H9 (cell line): Measurements from ENCODE around the gene NSL1. TPM values are rescaled to one million over a fixed set of nuclear protein-coding genes. Genes with fewer than 3 reads are reported as not detected.

ENCODE experiments used
- DNase-seq: peaks from one replicate; pipeline ENCODE4 v3.0.0-alpha.2; 2017
- H2AFZ ChIP-seq: one replicate; pipeline ENCODE4 v1.6.1; 2013; ENCODE audit warnings: mild to moderate bottlenecking, low read length, control low read depth, moderate library complexity
- H2AK5ac ChIP-seq: 2 replicates; pipeline ENCODE4 v1.6.1; 2013; ENCODE audit warnings: low read length, control low read depth, mixed read lengths; ENCODE audit not compliant: insufficient read length
- H2BK120ac ChIP-seq: one replicate; pipeline ENCODE4 v1.6.1; 2013; ENCODE audit warnings: low read depth, mild to moderate bottlenecking, low read length, control low read depth, inconsistent platforms; ENCODE audit not compliant: poor library complexity, severe bottlenecking
- H2BK12ac ChIP-seq: 2 replicates; pipeline ENCODE4 v1.6.1; 2013; ENCODE audit warnings: low read length, control low read depth, mixed read lengths, low read depth; ENCODE audit not compliant: insufficient read length
- H2BK15ac ChIP-seq: 2 replicates; pipeline ENCODE4 v1.6.1; 2013; ENCODE audit warnings: low read depth, low read length, control low read depth
- H2BK20ac ChIP-seq: one replicate; pipeline ENCODE4 v1.6.1; 2013; ENCODE audit warnings: low read depth, mild to moderate bottlenecking, low read length, control low read depth, inconsistent platforms; ENCODE audit not compliant: poor library complexity, severe bottlenecking
- H2BK5ac ChIP-seq: 2 replicates; pipeline ENCODE4 v1.6.1; 2013; ENCODE audit warnings: low read length, control low read depth, mixed read lengths; ENCODE audit not compliant: insufficient read length
- H3K14ac ChIP-seq: 2 replicates; pipeline ENCODE4 v1.6.1; 2013; ENCODE audit warnings: low read length, control low read depth; ENCODE audit not compliant: insufficient read depth
- H3K18ac ChIP-seq: 2 replicates; pipeline ENCODE4 v1.6.1; 2013; ENCODE audit warnings: low read depth, mild to moderate bottlenecking, mixed read lengths, low read length, control low read depth; ENCODE audit not compliant: insufficient read length
- H3K23ac ChIP-seq: 2 replicates; pipeline ENCODE4 v1.6.1; 2013; ENCODE audit warnings: low read length, control low read depth, mixed read lengths, low read depth; ENCODE audit not compliant: insufficient read length
- H3K23me2 ChIP-seq: 2 replicates; pipeline ENCODE4 v1.6.1; 2013; ENCODE audit warnings: low read depth, mild to moderate bottlenecking, mixed read lengths, low read length, control low read depth; ENCODE audit not compliant: insufficient read length, poor library complexity, severe bottlenecking
- H3K27ac ChIP-seq: 2 replicates; pipeline ENCODE4 v1.5.1; 2013; ENCODE audit warnings: low read length, control low read depth, mixed read lengths, low read depth; ENCODE audit not compliant: insufficient read length
- H3K27me3 ChIP-seq: 2 replicates; pipeline ENCODE4 v1.6.1; 2013; ENCODE audit warnings: low read length, control low read depth, inconsistent platforms; ENCODE audit not compliant: insufficient read depth
- H3K4ac ChIP-seq: 2 replicates; pipeline ENCODE4 v1.6.1; 2013; ENCODE audit warnings: low read depth, mild to moderate bottlenecking, control low read depth, inconsistent platforms, low read length, moderate library complexity
- H3K4me1 ChIP-seq: 2 replicates; pipeline ENCODE4 v1.6.1; 2013; ENCODE audit warnings: low read length, control low read depth, inconsistent platforms; ENCODE audit not compliant: insufficient read depth
- H3K4me2 ChIP-seq: 2 replicates; pipeline ENCODE4 v1.6.1; 2013; ENCODE audit warnings: low read length, control low read depth, mixed read lengths; ENCODE audit not compliant: insufficient read length, insufficient read depth
- H3K56ac ChIP-seq: 2 replicates; pipeline ENCODE4 v1.6.1; 2013; ENCODE audit warnings: low read depth, mild to moderate bottlenecking, mixed read lengths, low read length, control low read depth; ENCODE audit not compliant: insufficient read length
- H3K79me1 ChIP-seq: 2 replicates; pipeline ENCODE4 v1.6.1; 2013; ENCODE audit warnings: low read depth, mild to moderate bottlenecking, moderate library complexity, low read length, control low read depth, inconsistent platforms; ENCODE audit not compliant: insufficient read depth, poor library complexity, severe bottlenecking
- H3K79me2 ChIP-seq: 2 replicates; pipeline ENCODE4 v1.6.1; 2013; ENCODE audit warnings: low read length, control low read depth, inconsistent platforms; ENCODE audit not compliant: insufficient read depth
- H3K9ac ChIP-seq: 2 replicates; pipeline ENCODE4 v1.6.1; 2013; ENCODE audit warnings: low read length, control low read depth, mixed read lengths; ENCODE audit not compliant: insufficient read length; ENCODE audit errors: extremely low read depth
- H3K9me3 ChIP-seq: one replicate; pipeline ENCODE4 v1.6.1; 2013; ENCODE audit warnings: low read depth, low read length, inconsistent platforms; ENCODE audit not compliant: control insufficient read depth
- H3T11ph ChIP-seq: one replicate; pipeline ENCODE4 v1.6.1; 2013; ENCODE audit warnings: mild to moderate bottlenecking, low read length, control low read depth, inconsistent platforms
- H4K20me1 ChIP-seq: one replicate; pipeline ENCODE4 v1.6.1; 2013; ENCODE audit not compliant: control insufficient read depth, insufficient read length, insufficient read depth
- H4K5ac ChIP-seq: 2 replicates; pipeline ENCODE4 v1.6.1; 2013; ENCODE audit warnings: low read depth, mild to moderate bottlenecking, mixed read lengths, low read length, control low read depth; ENCODE audit not compliant: insufficient read length
- H4K8ac ChIP-seq: replicated peaks from 2 replicates; pipeline ENCODE4 v1.6.1; 2013; ENCODE audit warnings: low read length, control low read depth, mixed read lengths, low read depth; ENCODE audit not compliant: insufficient read length
- H4K91ac ChIP-seq: 2 replicates; pipeline ENCODE4 v1.6.1; 2013; ENCODE audit warnings: low read depth, mild to moderate bottlenecking, moderate library complexity, mixed read lengths, low read length, control low read depth; ENCODE audit not compliant: insufficient read length
- H3K27ac Mint-ChIP-seq, 3 experiments: 2 replicates in 2 of 3; 3 replicates in 1 of 3; pipeline ENCODE4 v1.8.0; 2020 to 2021; ENCODE audit warnings: mixed read lengths in 3 of 3, mild to moderate bottlenecking in 1 of 3, moderate library complexity in 1 of 3
- H3K27me3 Mint-ChIP-seq: 2 replicates; pipeline ENCODE4 v1.8.0; 2021; ENCODE audit warnings: low read depth, mild to moderate bottlenecking, moderate library complexity, mixed read lengths
- H3K36me3 Mint-ChIP-seq, 3 experiments: 2 replicates in 2 of 3; 3 replicates in 1 of 3; pipeline ENCODE4 v1.8.0; 2020 to 2021; ENCODE audit warnings: low read depth in 3 of 3, mixed read lengths in 3 of 3; ENCODE audit not compliant: insufficient read depth in 1 of 3
- H3K4me1 Mint-ChIP-seq, 2 experiments: 2 replicates each; pipeline ENCODE4 v1.8.0; 2020; ENCODE audit warnings: mixed read lengths in 2 of 2
- H3K4me3 Mint-ChIP-seq, 2 experiments: 2 replicates in 1 of 2; 3 replicates in 1 of 2; pipeline ENCODE4 v1.8.0; 2020 to 2021; ENCODE audit warnings: mild to moderate bottlenecking in 2 of 2, mixed read lengths in 2 of 2, moderate library complexity in 1 of 2
- H3K9me3 Mint-ChIP-seq, 2 experiments: 2 replicates in 1 of 2; 3 replicates in 1 of 2; pipeline ENCODE4 v1.8.0; 2020; ENCODE audit warnings: mild to moderate bottlenecking in 2 of 2, mixed read lengths in 2 of 2, moderate library complexity in 1 of 2
- WGBS: extraction: QIAGEN DNeasy Blood & Tissue Kit; methylation state at CpG from one replicate; pipeline ENCODE4 v1.1.7; 2013; ENCODE audit warnings: missing lambda C conversion rate, low lambda C conversion rate, mixed read lengths; ENCODE audit not compliant: insufficient read length; ENCODE audit errors: extremely low coverage; 5-methylcytosine and 5-hydroxymethylcytosine counted together
- total RNA-seq: library from RNA; stranded (reverse); gene quantifications from 2 replicates; pipeline ENCODE4 v1.2.1, GENCODE V29; 2021
- TF ChIP-seq, protein P1 (sequence below): fragments of 200-600 bp; sonication (generic); conservative IDR thresholded peaks from 3 replicates; pipeline ENCODE4 v1.8.0; 2021; ENCODE audit warnings: antibody characterized with exemption, mild to moderate bottlenecking

Gene NSL1
- total RNA-seq, 1 experiment from 2014 or later, result 49.3 TPM

- Mint-ChIP-seq H3K36me3 (no peaks in the 10 kb centered on the region), H3K9me3 (no peaks in the 10 kb centered on the region; a peak in 1 of 5 replicates), H3K27ac (no peak overlapping the region), H3K4me1 (peaks cover 3 to 10% of the 10 kb centered on the region in 2 experiments; a peak in 2 of 4 replicates), H3K4me3 (no peak overlapping the region), H3K27me3 (peaks cover 15% of the 10 kb centered on the region)
- H3K27me3 ChIP-seq, result no peaks in the 10 kb centered on the region
- H3T11ph ChIP-seq, result no peak overlapping the region
- H2BK20ac ChIP-seq, result no peak overlapping the region
- no peaks in the 10 kb centered on the region for H3K79me1 ChIP-seq
- H3K23me2 ChIP-seq, result no peaks in the 10 kb centered on the region
- H4K91ac ChIP-seq, result no peak overlapping the region
- H2BK12ac ChIP-seq, result no peak overlapping the region
- no peak overlapping the region for H3K9ac ChIP-seq
- H3K27ac ChIP-seq, result no peak overlapping the region
- TF ChIP-seq, protein P1, sequence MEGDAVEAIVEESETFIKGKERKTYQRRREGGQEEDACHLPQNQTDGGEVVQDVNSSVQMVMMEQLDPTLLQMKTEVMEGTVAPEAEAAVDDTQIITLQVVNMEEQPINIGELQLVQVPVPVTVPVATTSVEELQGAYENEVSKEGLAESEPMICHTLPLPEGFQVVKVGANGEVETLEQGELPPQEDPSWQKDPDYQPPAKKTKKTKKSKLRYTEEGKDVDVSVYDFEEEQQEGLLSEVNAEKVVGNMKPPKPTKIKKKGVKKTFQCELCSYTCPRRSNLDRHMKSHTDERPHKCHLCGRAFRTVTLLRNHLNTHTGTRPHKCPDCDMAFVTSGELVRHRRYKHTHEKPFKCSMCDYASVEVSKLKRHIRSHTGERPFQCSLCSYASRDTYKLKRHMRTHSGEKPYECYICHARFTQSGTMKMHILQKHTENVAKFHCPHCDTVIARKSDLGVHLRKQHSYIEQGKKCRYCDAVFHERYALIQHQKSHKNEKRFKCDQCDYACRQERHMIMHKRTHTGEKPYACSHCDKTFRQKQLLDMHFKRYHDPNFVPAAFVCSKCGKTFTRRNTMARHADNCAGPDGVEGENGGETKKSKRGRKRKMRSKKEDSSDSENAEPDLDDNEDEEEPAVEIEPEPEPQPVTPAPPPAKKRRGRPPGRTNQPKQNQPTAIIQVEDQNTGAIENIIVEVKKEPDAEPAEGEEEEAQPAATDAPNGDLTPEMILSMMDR, result no peak
- no CpG with 5 or more reads among the region's 11 CpGs for WGBS
- H3K18ac ChIP-seq, result no peak overlapping the region
- H3K14ac ChIP-seq, result no peak overlapping the region
- no peaks in the 10 kb centered on the region for H3K9me3 ChIP-seq
- H2AK5ac ChIP-seq, result no peak overlapping the region
- H3K56ac ChIP-seq, result no peak overlapping the region
- H4K8ac ChIP-seq, result no peak overlapping the region
- DNase-seq, result peak; percentile 21
- H2BK5ac ChIP-seq, result no peak overlapping the region
- H3K4ac ChIP-seq, result no peak overlapping the region
- H3K4me1 ChIP-seq, result peaks cover 5% of the 10 kb centered on the region; the same call in 1 of the 2 replicates
- H2AFZ ChIP-seq, result no peak overlapping the region
- no peak overlapping the region for H4K5ac ChIP-seq
- no peak overlapping the region for H2BK15ac ChIP-seq
- no peak overlapping the region for H3K4me2 ChIP-seq
- H3K23ac ChIP-seq, result no peak overlapping the region
- H3K79me2 ChIP-seq, result no peaks in the 10 kb centered on the region
- no peak overlapping the region for H2BK120ac ChIP-seq
- H4K20me1 ChIP-seq, result no peaks in the 10 kb centered on the region
Measured at GRCh38 chr1:212686591-212686990, 105.0 kb downstream of the NSL1 start.
